OCI-LY3 (cell line): Measurements from ENCODE around the gene RAP1GAP2.

Source experiments
- CTCF ChIP-seq: fragments of 200-600, 300-600 bp; sonication (generic); IDR thresholded peaks from 2 replicates; pipeline ENCODE4 v1.5.1; 2014; ENCODE audit warnings: antibody characterized with exemption, low read length, low read depth
- EZH2phosphoT487 ChIP-seq: fragments of 200-600 bp; shearing (Covaris generic); IDR thresholded peaks from 2 replicates; pipeline ENCODE4 v1.6.1; 2018; ENCODE audit warnings: antibody characterized with exemption, mixed run types, low read depth

- TF ChIP-seq CTCF (no peak), EZH2phosphoT487 (no peak)
These were observed 14.2 kb upstream of the RAP1GAP2 start for GRCh38 chr17:2782055-2782454.
